Calu3 (cell line): ENCODE results near the gene IL5RA. TPM values are rescaled to one million over a fixed set of nuclear protein-coding genes. Genes with fewer than 3 reads are reported as not detected.

Experiments
- BruUV-seq: library from RNA; stranded (reverse); fragments of 400-500 nt; replicated peaks from 2 replicates; lab custom pipeline; 2021; lab: Mats Ljungman, UMichigan
- CTCF ChIA-PET: fragments of 300-600 bp; sonication (Branson Sonifier 250); formaldehyde crosslinking; loops from one replicate; lab custom pipeline; 2022; ENCODE audit warnings: antibody characterized with exemption; lab: Charles Lee
- DNase-seq: peaks from one replicate; pipeline ENCODE4 v3.0.0; 2022
- H3K27ac Mint-ChIP-seq: one replicate; pipeline ENCODE4 v1.8.0; 2022; ENCODE audit warnings: mixed read lengths; ENCODE audit not compliant: unreplicated experiment
- H3K27me3 Mint-ChIP-seq: one replicate; pipeline ENCODE4 v1.8.0; 2022; ENCODE audit warnings: mixed read lengths; ENCODE audit not compliant: unreplicated experiment
- H3K36me3 Mint-ChIP-seq: one replicate; pipeline ENCODE4 v1.8.0; 2022; ENCODE audit warnings: mild to moderate bottlenecking, moderate library complexity, mixed read lengths; ENCODE audit not compliant: insufficient read depth, unreplicated experiment
- H3K4me1 Mint-ChIP-seq: one replicate; pipeline ENCODE4 v1.8.0; 2022; ENCODE audit warnings: mild to moderate bottlenecking, low read depth, mixed read lengths; ENCODE audit not compliant: unreplicated experiment
- H3K4me3 Mint-ChIP-seq: one replicate; pipeline ENCODE4 v1.8.0; 2022; ENCODE audit warnings: mild to moderate bottlenecking, low read depth, moderate library complexity, mixed read lengths; ENCODE audit not compliant: unreplicated experiment
- H3K9me3 Mint-ChIP-seq: one replicate; pipeline ENCODE4 v1.8.0; 2022; ENCODE audit warnings: low read depth, mixed read lengths; ENCODE audit not compliant: unreplicated experiment
- intact Hi-C: fragments of 100-400 bp; cut with micrococcal nuclease; formaldehyde crosslinking; loops from one replicate; pipeline ENCODE4 v1.10.0; 2022; ENCODE audit not compliant: unreplicated experiment
- total RNA-seq: library from RNA; stranded (reverse); gene quantifications from 2 replicates; pipeline ENCODE4 v1.2.3, GENCODE V29; 2022
- TF ChIP-seq, protein P1 (sequence below): fragments of 200-600 bp; IDR thresholded peaks from one replicate; pipeline ENCODE4 v1.8.0; 2022; ENCODE audit warnings: antibody characterized with exemption; ENCODE audit not compliant: unreplicated experiment

The IL5RA gene
- total RNA-seq, 1 experiment from 2014 or later, result not detected

DNA sequence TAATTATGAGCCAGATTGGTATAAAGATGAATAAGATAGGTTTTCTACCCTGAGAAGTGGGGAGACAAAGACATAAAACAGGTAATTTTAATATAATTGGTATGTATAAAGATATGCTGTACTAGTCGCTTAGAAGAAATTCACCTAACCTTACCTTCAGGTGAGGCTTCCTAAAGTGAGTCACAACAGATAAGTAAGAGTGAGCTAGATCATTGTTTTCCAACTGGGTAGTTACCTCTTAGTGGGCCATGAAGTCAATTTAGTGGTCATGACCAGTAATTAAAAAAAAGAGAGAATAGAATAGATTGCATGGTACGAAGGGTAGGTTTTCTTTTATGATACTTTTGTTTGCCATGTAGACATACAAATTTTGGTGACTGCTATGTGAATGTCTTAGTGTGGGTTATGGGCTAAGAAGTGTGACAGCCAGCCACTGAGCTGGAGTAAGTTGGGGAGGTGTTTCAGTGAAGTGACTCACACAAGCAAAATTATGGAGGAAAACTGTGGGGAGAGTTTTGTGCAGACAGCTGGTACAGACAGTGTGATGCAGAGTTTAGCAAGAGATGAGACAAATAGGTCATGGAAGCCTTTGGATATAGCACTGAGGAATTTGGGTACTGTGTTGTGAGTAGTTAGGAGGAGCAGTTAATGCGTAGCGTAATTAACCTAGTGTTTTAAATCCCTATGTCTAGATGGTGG, 24.7 kb upstream of the IL5RA start:
- BruUV-seq, result no TSS peak
- CTCF ChIA-PET, result no interaction called here
- H3K27ac Mint-ChIP-seq, result no peak overlapping the region
- TF ChIP-seq, protein P1, sequence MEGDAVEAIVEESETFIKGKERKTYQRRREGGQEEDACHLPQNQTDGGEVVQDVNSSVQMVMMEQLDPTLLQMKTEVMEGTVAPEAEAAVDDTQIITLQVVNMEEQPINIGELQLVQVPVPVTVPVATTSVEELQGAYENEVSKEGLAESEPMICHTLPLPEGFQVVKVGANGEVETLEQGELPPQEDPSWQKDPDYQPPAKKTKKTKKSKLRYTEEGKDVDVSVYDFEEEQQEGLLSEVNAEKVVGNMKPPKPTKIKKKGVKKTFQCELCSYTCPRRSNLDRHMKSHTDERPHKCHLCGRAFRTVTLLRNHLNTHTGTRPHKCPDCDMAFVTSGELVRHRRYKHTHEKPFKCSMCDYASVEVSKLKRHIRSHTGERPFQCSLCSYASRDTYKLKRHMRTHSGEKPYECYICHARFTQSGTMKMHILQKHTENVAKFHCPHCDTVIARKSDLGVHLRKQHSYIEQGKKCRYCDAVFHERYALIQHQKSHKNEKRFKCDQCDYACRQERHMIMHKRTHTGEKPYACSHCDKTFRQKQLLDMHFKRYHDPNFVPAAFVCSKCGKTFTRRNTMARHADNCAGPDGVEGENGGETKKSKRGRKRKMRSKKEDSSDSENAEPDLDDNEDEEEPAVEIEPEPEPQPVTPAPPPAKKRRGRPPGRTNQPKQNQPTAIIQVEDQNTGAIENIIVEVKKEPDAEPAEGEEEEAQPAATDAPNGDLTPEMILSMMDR, result no peak
- no peaks in the 10 kb centered on the region for H3K9me3 Mint-ChIP-seq
- no peaks in the 10 kb centered on the region for H3K27me3 Mint-ChIP-seq
- intact Hi-C loops, result no loop called here
- H3K36me3 Mint-ChIP-seq, result peaks cover 29% of the 10 kb centered on the region
- H3K4me1 Mint-ChIP-seq, result peaks cover 11% of the 10 kb centered on the region
- no peak for DNase-seq
- H3K4me3 Mint-ChIP-seq, result no peak overlapping the region

DNA sequence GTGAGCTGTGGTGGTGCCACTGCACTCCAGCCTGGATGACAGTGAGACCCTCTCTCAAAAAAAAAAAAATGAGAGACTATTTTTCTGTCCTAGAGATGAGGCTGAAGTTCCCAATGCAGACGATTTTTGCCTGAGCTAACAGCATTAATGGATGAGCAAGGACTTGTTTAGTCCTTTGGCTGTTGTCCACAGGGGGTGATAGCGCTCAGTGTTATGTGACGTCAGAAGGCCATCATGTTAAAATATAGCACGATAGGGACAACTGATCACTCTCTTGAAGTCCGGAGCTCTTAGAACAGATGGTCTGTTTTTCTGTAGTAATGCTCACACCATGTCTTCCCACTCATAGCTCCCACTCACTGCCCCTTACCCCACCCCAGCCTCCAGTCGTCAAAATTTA, 23.3 kb upstream of the IL5RA start:
- H3K4me1 Mint-ChIP-seq, result peaks cover 11% of the 10 kb centered on the region
- H3K36me3 Mint-ChIP-seq, result peaks cover 37% of the 10 kb centered on the region
- no peaks in the 10 kb centered on the region for H3K27me3 Mint-ChIP-seq
- TF ChIP-seq, protein P1, result no peak
- CTCF ChIA-PET, result no interaction called here
- BruUV-seq, result no TSS peak
- H3K9me3 Mint-ChIP-seq, result no peaks in the 10 kb centered on the region
- no peak overlapping the region for H3K4me3 Mint-ChIP-seq
- H3K27ac Mint-ChIP-seq, result no peak overlapping the region
- intact Hi-C loops, result no loop called here
- no peak for DNase-seq

DNA sequence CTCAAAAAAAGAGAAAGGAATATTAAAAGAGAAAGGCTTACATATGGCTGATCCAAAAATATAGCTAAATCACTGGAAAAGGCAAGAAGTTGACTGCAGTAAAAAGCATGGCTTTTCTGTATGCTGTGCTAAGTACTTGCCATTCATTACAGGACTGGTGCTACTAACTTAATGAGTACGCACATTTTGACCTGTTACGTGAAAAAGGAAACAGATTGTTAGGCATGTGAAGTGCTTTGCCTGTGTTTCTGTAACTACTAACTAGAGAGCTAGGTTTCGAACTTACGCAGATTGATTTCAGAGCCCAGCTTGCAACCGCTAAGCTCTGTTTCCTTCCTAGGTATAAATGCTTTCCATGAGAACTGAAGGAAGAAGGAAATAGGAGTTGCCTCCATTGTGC, 19.4 kb upstream of the IL5RA start:
- Mint-ChIP-seq H3K4me1 (peaks cover 2% of the 10 kb centered on the region), H3K27ac (no peak overlapping the region), H3K4me3 (no peak overlapping the region), H3K9me3 (no peaks in the 10 kb centered on the region), H3K27me3 (no peaks in the 10 kb centered on the region), H3K36me3 (peaks cover 60% of the 10 kb centered on the region)
- no TSS peak for BruUV-seq
- no peak for DNase-seq
- intact Hi-C loops, result loop anchor here (10.0 kb wide), 1 partner anchor 95 kb away; no protein-coding TSS in a partner anchor
- CTCF ChIA-PET, result no interaction called here
- TF ChIP-seq, protein P1, result no peak

DNA sequence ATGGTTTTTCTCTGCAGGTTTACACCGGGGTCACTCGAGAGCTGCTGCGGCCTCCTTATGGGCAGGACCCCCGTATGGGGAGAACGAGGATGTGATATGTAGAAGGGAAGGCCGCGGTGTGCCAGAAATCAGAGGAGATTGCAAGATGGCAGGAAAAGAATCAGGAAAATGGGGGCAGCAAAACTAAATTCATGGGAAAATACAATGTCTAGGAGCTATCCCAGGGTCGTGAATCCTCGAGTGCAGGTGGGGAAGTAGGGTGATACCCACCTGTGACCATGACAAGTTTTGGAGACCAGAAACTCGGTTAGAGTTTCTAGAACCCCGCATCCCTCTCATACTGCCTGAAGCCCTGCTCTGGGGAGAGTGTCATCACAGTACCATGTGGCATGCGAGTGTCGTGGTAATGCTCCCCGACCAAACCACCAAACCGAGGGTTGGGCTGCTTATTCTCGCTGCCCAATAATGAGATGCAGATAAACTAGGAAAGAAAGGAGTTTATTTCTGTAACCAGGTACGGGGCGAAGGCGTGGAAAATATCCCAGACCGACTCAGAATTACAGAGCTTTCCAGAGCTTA, 17.3 kb upstream of the IL5RA start:
- no peaks in the 10 kb centered on the region for H3K4me1 Mint-ChIP-seq
- H3K27me3 Mint-ChIP-seq, result no peaks in the 10 kb centered on the region
- TF ChIP-seq, protein P1, result no peak
- intact Hi-C loops, result loop anchor here (10.0 kb wide), 1 partner anchor 93 kb away; no protein-coding TSS in a partner anchor
- H3K36me3 Mint-ChIP-seq, result peaks cover 50% of the 10 kb centered on the region
- CTCF ChIA-PET, result no interaction called here
- TSS peak; percentile 61 for BruUV-seq
- H3K27ac Mint-ChIP-seq, result peak overlapping the region; percentile 98
- peak overlapping the region; percentile 95 for H3K4me3 Mint-ChIP-seq
- DNase-seq, result no peak
- no peaks in the 10 kb centered on the region for H3K9me3 Mint-ChIP-seq
